HepG2 (cell line): ENCODE data around the gene TSNAXIP1. TPM values are rescaled to one million over a fixed set of nuclear protein-coding genes. Genes with fewer than 3 reads are reported as not detected.

ENCODE experiments used
- ARID2 ChIP-seq: sonication (generic); formaldehyde crosslinking; IDR thresholded peaks from 2 replicates; pipeline ENCODE4 v1.8.1; 2022; ENCODE audit warnings: mild to moderate bottlenecking, missing genetic modification reagents, borderline replicate concordance
- ARID5B ChIP-seq: IDR thresholded peaks from 2 replicates; pipeline ENCODE4 v1.4.0; 2020; ENCODE audit warnings: mild to moderate bottlenecking, missing genetic modification reagents
- E2F2 ChIP-seq: sonication (generic); formaldehyde crosslinking; IDR thresholded peaks from 2 replicates; pipeline ENCODE4 v1.4.0; 2020; ENCODE audit warnings: missing genetic modification reagents, borderline replicate concordance
- HNRNPK ChIP-seq: fragments of 200-400 bp; formaldehyde crosslinking; IDR thresholded peaks from 2 replicates; pipeline ENCODE4 v1.6.1; 2018; ENCODE audit warnings: low read length, low read depth, moderate library complexity, mild to moderate bottlenecking; ENCODE audit not compliant: poor library complexity, severe bottlenecking
- HOXA3 ChIP-seq: sonication (generic); formaldehyde crosslinking; IDR thresholded peaks from 2 replicates; pipeline ENCODE4 v1.5.0; 2020; ENCODE audit warnings: missing genetic modification reagents
- MAFG ChIP-seq: sonication (generic); formaldehyde crosslinking; IDR thresholded peaks from 2 replicates; pipeline ENCODE4 v1.5.1; 2020; ENCODE audit warnings: mild to moderate bottlenecking, missing genetic modification reagents
- MYPOP ChIP-seq: sonication (generic); formaldehyde crosslinking; IDR thresholded peaks from 2 replicates; pipeline ENCODE4 v1.8.1; 2023; ENCODE audit warnings: mild to moderate bottlenecking, moderate library complexity, missing genetic modification reagents
- NR2F1 ChIP-seq, 2 experiments: fragments of 450-650 bp in 1 of 2; formaldehyde crosslinking in 1 of 2; IDR thresholded peaks; 2 replicates each; pipeline versions ENCODE4 v1.5.0 to v1.6.1; 2016 to 2020; ENCODE audit warnings: mild to moderate bottlenecking in 1 of 2, missing compliant biosample characterization in 1 of 2, missing genetic modification reagents in 1 of 2, moderate library complexity in 1 of 2
- SRF ChIP-seq: IDR thresholded peaks from 2 replicates; pipeline ENCODE4 v1.6.1; 2011; ENCODE audit warnings: mild to moderate bottlenecking, low read depth, low read length, moderate library complexity
- STAT6 ChIP-seq: sonication (generic); formaldehyde crosslinking; IDR thresholded peaks from 2 replicates; pipeline ENCODE4 v1.4.0; 2020; ENCODE audit warnings: missing genetic modification reagents, mild to moderate bottlenecking, borderline replicate concordance
- ZMYM2 ChIP-seq: sonication (generic); formaldehyde crosslinking; IDR thresholded peaks from 2 replicates; pipeline ENCODE4 v1.8.0; 2022; ENCODE audit warnings: mild to moderate bottlenecking, missing genetic modification reagents
- ZNF260 ChIP-seq: sonication (generic); formaldehyde crosslinking; IDR thresholded peaks from 2 replicates; pipeline ENCODE4 v1.4.0; 2020; ENCODE audit warnings: missing genetic modification reagents, low read depth, mild to moderate bottlenecking, borderline replicate concordance
- ZNF605 ChIP-seq: sonication (generic); formaldehyde crosslinking; IDR thresholded peaks from 2 replicates; pipeline ENCODE4 v1.8.0; 2022; ENCODE audit warnings: mild to moderate bottlenecking, missing genetic modification reagents
- ZNF639 ChIP-seq: conservative IDR thresholded peaks from 2 replicates; pipeline ENCODE4 v1.6.1; 2018; ENCODE audit warnings: missing genetic modification reagents
- ZNF747 ChIP-seq: sonication (generic); formaldehyde crosslinking; IDR thresholded peaks from 2 replicates; pipeline ENCODE4 v1.8.1; 2023; ENCODE audit warnings: missing genetic modification reagents, mild to moderate bottlenecking, borderline replicate concordance
- ZNF83 ChIP-seq: sonication (generic); formaldehyde crosslinking; IDR thresholded peaks from 2 replicates; pipeline ENCODE4 v1.4.0; 2020; ENCODE audit warnings: missing genetic modification reagents, mild to moderate bottlenecking, borderline replicate concordance
- polyA plus RNA-seq, 8 experiments: library from polyadenylated mRNA; depleted of rRNA in 3 of 8; stranded (reverse) in 7 of 8; unstranded in 1 of 8; fragments of >200 nt; fragmentation: Illumina TruSeq in 4 of 8; extraction: Trizol in 4 of 8; gene quantifications; 2 replicates each; pipeline versions ENCODE4 v1.2.1 to v1.2.3, GENCODE V29; 2011 to 2016; ENCODE audit warnings: low read depth in 4 of 8, missing spikeins in 1 of 8, mixed read lengths in 1 of 8; ENCODE audit not compliant: insufficient read depth in 1 of 8
- total RNA-seq, 5 experiments: library from RNA; depleted of rRNA; stranded (reverse); fragments of >200 nt; fragmentation: Illumina TruSeq; extraction: Trizol; gene quantifications; 2 replicates each; pipeline ENCODE4 v1.2.3, GENCODE V29; 2016; ENCODE audit warnings: low read depth in 1 of 5

Gene TSNAXIP1
- total and polyA plus RNA-seq, 2 of the 13 experiments (the other 11 are each of a cell fraction or from before 2014, with no cell fraction given), result 0.37 to 0.86 TPM

- no peak for TF ChIP-seq ARID2 (CRISPR knock-in tag)
- TF ChIP-seq ARID5B (CRISPR knock-in tag), result peak; percentile 72; the same call in 1 of the 2 replicates
- peak; percentile 23 to 40; a peak in 1 of 4 replicates for TF ChIP-seq NR2F1 (CRISPR knock-in tag; IDR thresholded peaks at IDR 0.05)
- TF ChIP-seq MAFG (CRISPR knock-in tag), result no peak
- no peak; the same call in 1 of the 2 replicates for TF ChIP-seq STAT6 (CRISPR knock-in tag)
- no peak for TF ChIP-seq ZMYM2
- peak; percentile 84; the same call in 1 of the 2 replicates for TF ChIP-seq ZNF605 (CRISPR knock-in tag)
- TF ChIP-seq ZNF747 (CRISPR knock-in tag), result peak; percentile 98
- peak; percentile 80 for TF ChIP-seq HOXA3 (CRISPR knock-in tag)
- TF ChIP-seq SRF, result 0 out of 2 replicates have a peak, but pooled peaks have one; percentile 55
- TF ChIP-seq E2F2, result 0 out of 2 replicates have a peak, but pooled peaks have one; percentile 66
- TF ChIP-seq MYPOP, result peak; percentile 76
- peak; percentile 56 for TF ChIP-seq HNRNPK
- 0 out of 2 replicates have a peak, but pooled peaks have one; percentile 89 for TF ChIP-seq ZNF260 (CRISPR knock-in tag)
- TF ChIP-seq ZNF83 (CRISPR knock-in tag), result peak; percentile 45; the same call in 1 of the 2 replicates
- peak; percentile 86 for TF ChIP-seq ZNF639 (CRISPR knock-in tag)
These were observed 66.1 kb downstream of the TSNAXIP1 start, which contains the start of gene EDC4 (continued) for GRCh38 chr16:67872631-67873434.
